BJ (cell line): Measurements from ENCODE around the gene BEST1. TPM values are rescaled to one million over a fixed set of nuclear protein-coding genes. Genes with fewer than 3 reads are reported as not detected.

Experiments used
- CTCF ChIA-PET: fragments of 350-600 bp; formaldehyde crosslinking; extraction: SDS; loops from one replicate; lab custom pipeline; 2021; ENCODE audit warnings: antibody characterized with exemption, inconsistent platforms; lab: Yijun Ruan, JAX
- POLR2A ChIA-PET: fragments of 300-600 bp; sonication (Branson Sonifier 250); formaldehyde crosslinking; extraction: SDS; loops from one replicate; lab custom pipeline; 2021; ENCODE audit warnings: antibody characterized with exemption; lab: Charles Lee
- DNase-seq: peaks from one replicate; pipeline ENCODE4 v3.0.0-alpha.2; 2011; ENCODE audit warnings: low read depth
- H3K27me3 ChIP-seq: 2 replicates; pipeline ENCODE4 v1.6.0; 2011; ENCODE audit warnings: low read length; ENCODE audit not compliant: control insufficient read depth, insufficient read depth
- H3K36me3 ChIP-seq: 2 replicates; pipeline ENCODE4 v1.5.1; 2011; ENCODE audit warnings: low read length; ENCODE audit not compliant: control insufficient read depth, insufficient read depth
- H3K4me3 ChIP-seq: 2 replicates; pipeline ENCODE4 v1.5.1; 2011; ENCODE audit warnings: low read depth, mild to moderate bottlenecking, control low read depth, low read length
- CTCF ChIP-seq: IDR thresholded peaks from 2 replicates; pipeline ENCODE4 v1.5.1; 2011; ENCODE audit warnings: low read depth, mild to moderate bottlenecking, control low read depth, inconsistent platforms, low read length, moderate library complexity; ENCODE audit not compliant: insufficient read depth
- polyA plus RNA-seq: library from polyadenylated mRNA; depleted of rRNA; stranded (reverse); fragments of >200 nt; gene quantifications from 2 replicates; pipeline ENCODE4 v1.2.3, GENCODE V29; 2011

BEST1 gene
- polyA plus RNA-seq, 1 experiment, result 6.4 TPM

- TF ChIP-seq CTCF, result no peak
- Histone ChIP-seq H3K27me3 (no peaks in the 10 kb centered on the region), H3K4me3 (no peak overlapping the region), H3K36me3 (peaks cover 16% of the 10 kb centered on the region)
- POLR2A ChIA-PET, result no interaction called here
- DNase-seq, result no peak
- CTCF ChIA-PET, result interaction anchor here (0.8 to 11.1 kb wide), 5 partner anchors 11 to 203 kb away, joined by 4 to 374 read pairs (median 5); partner anchors contain the start of gene BEST1
Measured at GRCh38 chr11:61905067-61905696, 45.0 kb upstream of the BEST1 start.

GRCh38 chr11:61905801-61906521 lies 44.2 kb upstream of the BEST1 start:
- Histone ChIP-seq H3K27me3 (no peaks in the 10 kb centered on the region), H3K4me3 (no peak overlapping the region), H3K36me3 (peaks cover 16% of the 10 kb centered on the region)
- no peak for TF ChIP-seq CTCF
- no peak for DNase-seq
- ChIA-PET POLR2A (no interaction called here), CTCF (interaction anchor here (0.8 to 11.1 kb wide), 5 partner anchors 7 to 203 kb away, joined by 4 to 374 read pairs (median 5); partner anchors contain the start of gene BEST1)

GRCh38 chr11:61906522-61906909 lies 43.6 kb upstream of the BEST1 start:
- ChIA-PET CTCF (interaction anchor here (1.2 to 5.0 kb wide), 7 partner anchors 8 to 202 kb away, joined by 3 to 57 read pairs (median 6); no protein-coding TSS in a partner anchor), POLR2A (no interaction called here)
- H3K4me3 ChIP-seq, result no peak overlapping the region
- TF ChIP-seq CTCF, result no peak
- peaks cover 14% of the 10 kb centered on the region for H3K36me3 ChIP-seq
- no peaks in the 10 kb centered on the region for H3K27me3 ChIP-seq
- DNase-seq, result no peak

- H3K27me3 ChIP-seq, result no peaks in the 10 kb centered on the region
- H3K4me3 ChIP-seq, result no peak overlapping the region
- no peak for TF ChIP-seq CTCF
- ChIA-PET CTCF (interaction anchor here (0.5 to 5.0 kb wide), 9 partner anchors 9 to 201 kb away, joined by 3 to 57 read pairs (median 6); no protein-coding TSS in a partner anchor), POLR2A (no interaction called here)
- DNase-seq, result no peak
- H3K36me3 ChIP-seq, result peaks cover 14% of the 10 kb centered on the region
Measured at GRCh38 chr11:61907282-61907681, 42.9 kb upstream of the BEST1 start.
